Testis (tissue), 2 donors: ENCODE results near the gene TMEM14C.

ENCODE experiments used
- CTCF ChIP-seq, 3 experiments: fragments of 450-650 bp in 2 of 3; fragments of 200-600 bp in 1 of 3; sonication (generic) in 1 of 3; IDR thresholded peaks; one replicate each; pipeline ENCODE4 v1.5.1; 2016 to 2019; ENCODE audit warnings: antibody characterized with exemption in 3 of 3, mild to moderate bottlenecking in 2 of 3, moderate library complexity in 1 of 3
- POLR2A ChIP-seq: fragments of 450-650 bp; IDR thresholded peaks from one replicate; pipeline ENCODE4 v1.6.1; 2017; ENCODE audit warnings: antibody characterized with exemption, mild to moderate bottlenecking, moderate library complexity

- TF ChIP-seq CTCF (IDR thresholded peaks at IDR 0.05) (no peak), POLR2A (no peak)
Measured at GRCh38 chr6:10687582-10687981, 35.3 kb upstream of the TMEM14C start.
